HG03039 (cell line): ENCODE results near the gene SMARCE1.
A peak's percentile ranks its signal among the peaks of the same experiment; 100 is the strongest.

Source experiments
- ATAC-seq: cut with Tn5 transposase; IDR thresholded peaks from one replicate; pipeline ENCODE4 v1.9.1; 2021; ENCODE audit warnings: mild to moderate bottlenecking, moderate library complexity; ENCODE audit not compliant: unreplicated experiment

SMARCE1 gene

DNA sequence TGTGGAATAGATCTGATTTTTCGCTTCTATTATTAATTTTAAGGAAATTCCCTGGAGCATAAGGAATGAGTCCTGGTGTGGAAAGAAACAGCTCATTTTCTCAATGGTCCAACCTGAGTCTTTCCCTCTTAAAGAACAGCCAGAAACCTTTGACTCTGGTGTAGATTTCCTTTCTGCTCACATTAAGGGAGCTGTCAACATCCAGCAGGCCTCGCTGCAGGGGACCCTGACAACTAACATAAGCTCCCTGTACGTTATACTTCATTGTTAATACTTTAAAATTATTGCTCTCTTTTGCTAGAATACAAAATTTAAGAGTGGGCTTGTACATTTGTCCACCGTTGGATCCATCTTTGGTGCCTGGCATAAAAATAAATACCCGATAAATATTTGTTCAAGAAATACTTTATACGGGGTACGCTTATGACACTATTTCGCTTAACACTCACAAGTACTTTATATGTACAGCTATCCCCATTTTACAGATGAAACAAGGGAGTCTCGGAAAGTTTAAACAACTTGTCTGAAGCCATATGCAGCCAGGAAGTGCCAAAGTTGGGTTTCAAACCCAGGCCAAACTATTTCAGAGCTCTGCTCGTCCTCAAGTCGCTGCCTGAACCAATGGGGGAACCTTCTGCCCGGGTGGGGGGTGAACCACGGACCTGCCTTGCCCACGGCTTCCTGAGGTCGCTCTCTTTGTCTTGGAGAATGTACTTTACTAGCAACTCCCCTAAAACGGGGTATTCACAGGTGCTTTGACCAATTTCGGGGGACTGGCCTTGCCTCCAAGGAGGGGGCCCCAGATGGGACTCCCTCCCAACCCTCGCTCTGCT is 611 bp downstream of the SMARCE1 start:
- ATAC-seq: peak; percentile 32

DNA sequence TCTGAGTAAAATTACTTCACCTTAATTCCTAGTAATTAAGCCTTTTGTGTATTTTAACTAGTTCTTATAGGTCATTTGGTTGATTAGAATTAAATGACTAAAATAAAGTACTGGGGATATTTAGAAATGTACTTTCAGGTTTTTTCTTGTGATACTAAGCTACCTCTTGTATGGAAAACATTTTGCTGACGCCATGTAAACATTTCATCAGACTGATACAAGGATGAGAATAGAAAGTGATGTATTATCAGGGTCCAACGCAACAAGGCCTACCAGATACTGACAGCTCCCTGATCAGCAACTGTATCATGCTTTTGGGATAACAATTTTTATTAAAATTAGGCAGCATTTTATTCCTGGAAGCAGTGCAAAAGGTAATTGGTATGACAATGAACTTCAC is 1.7 kb downstream of the SMARCE1 start:
- no peak for ATAC-seq

DNA sequence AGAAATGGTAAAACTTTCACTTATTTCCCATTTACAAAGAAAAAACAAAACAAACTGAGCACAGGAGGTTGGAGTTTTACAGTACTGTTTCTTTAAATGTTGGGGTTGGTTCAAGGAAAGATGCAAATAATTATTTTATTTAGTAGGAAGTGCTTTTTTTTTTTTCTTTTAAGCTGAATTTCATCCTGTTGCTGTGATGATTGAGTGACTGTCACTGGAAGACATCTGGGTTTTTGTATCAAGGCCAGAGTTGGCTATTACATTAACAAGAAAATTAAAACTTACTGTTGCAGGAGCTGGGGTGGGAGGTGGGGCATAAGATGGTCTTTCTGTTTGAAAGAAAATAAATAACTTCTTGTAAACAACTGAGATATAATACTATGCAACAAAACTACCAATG is 2.3 kb downstream of the SMARCE1 start:
- ATAC-seq: no peak

DNA sequence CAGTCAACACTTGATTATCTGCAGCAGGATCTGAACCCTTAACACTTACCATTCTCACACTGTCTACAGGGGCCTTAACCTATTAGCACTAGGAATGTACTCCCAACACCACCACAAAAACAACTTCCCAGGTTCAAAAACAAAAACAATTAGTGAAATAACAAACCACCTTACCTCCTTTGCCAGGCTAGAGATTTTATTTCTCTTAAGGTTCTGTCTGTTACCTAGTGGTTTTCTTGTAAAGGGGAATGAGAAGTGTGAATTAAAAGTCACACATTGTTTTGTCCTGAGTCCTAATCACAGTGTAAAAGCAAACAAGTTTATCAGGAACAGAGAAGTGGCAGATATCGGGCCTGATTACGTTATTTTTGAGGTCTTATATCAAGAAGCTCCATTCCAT is 9.7 kb downstream of the SMARCE1 start:
- no peak for ATAC-seq

DNA sequence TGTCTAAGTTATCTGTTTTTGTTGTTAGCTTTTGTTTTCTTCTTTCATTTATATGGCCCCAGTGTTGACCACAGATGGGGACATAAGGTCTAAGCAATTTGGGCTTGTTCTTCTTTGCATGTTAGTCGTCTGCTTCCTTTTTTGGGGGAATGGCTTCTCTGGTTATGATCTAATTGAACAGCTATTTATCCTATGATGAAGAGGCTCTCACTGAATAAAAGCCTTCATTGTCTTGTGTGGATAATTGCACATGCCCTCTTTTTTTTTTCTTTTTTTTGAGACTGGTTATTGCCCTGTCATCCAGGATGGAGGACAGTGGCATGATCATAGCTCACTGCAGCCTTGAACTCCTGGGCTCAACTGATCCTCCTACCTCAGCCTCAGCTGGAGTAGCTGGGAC is 13.7 kb downstream of the SMARCE1 start:
- ATAC-seq: no peak

DNA sequence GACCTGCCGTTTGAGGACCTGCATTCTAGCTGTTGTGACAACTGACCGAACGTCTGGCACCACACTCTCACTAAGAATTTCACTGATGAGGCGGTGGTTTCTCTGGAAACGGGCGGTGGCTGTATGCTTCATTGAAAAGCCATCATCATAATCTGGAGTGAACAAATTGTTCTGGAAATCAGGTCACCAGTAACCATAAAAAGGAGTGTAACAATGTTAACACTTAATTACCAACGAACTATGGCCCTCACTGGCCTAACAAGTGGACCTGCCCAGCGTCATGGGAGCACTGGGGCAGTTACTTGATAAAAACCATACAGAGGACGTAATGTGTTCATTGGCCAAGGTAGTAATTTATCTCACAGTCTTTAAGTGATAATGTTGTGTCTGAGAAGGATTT is 15.4 kb downstream of the SMARCE1 start:
- ATAC-seq: no peak

DNA sequence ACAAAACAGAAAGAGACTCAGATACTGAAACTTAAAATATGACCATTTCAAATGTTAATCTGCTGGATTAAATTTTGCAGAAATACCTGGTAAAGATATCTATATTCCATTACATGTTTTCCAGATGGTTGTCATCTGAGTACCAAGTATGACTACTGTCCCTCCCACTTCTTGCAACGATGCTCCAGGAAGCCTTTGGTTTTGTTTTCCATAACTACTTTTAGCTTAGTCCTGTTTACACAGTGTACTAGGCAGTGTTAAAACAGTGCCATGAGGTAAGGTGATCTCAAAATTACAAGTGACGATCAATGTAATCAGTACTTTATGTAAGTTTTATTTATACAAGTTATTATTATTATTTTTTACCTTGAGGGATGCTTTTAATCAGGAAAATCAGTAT is 17.8 kb downstream of the SMARCE1 start:
- no peak for ATAC-seq

DNA sequence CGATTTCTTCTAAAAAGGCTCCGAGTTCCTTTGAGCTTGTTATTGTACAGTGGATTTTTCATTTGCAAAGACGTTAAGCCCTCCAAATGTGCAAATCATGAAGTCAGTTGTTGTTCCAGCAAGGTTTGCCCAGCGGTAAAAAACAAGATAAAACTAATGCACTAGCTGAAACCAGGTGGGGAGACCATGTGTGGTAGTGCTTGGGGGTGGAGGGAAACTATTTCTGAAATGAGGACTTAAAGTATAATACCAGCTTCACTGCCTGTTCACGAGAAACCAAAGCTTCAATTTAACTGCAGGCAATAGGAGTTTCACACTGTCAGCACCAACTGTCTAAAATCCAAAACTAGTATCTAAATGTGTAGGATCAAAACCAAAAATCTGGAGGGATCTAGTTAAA is 22.3 kb downstream of the SMARCE1 start:
- ATAC-seq: no peak

DNA sequence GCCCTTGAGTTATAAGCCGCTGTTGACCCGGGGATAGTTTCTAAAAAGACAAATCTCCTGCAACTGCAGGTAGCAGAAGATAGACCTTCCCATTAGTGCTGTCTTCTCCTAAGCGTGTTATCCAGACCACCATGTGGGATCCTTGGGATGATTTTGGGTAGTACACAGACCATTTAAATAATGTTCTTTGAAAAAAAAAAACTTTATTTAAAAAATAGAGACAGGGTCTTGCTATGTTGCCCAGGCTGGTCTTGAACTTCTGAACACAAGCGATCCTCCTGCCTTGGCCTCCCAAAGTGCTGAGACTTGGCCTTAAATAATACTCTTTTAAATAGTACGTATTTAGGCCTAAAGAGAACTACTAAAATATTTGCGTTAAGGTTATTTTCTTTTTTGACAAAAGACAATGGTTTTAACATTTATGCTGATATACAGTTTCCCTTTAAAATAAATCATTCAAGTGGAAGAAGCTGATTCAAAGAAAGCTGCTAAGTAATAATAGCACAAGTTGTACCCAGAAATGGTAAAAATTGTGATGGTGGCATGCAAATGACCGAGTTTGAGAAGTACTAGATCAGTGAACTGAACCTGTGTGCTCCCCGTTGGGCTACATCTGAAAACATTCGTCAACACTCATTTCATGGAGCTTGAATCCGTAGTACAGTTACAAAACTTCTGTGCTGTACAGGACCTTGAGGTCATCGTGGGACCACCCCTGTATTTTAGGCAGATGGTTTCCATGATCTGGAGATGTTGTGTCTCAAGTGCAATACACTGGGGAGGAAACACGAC is 24.0 kb downstream of the SMARCE1 start:
- no peak for ATAC-seq

DNA sequence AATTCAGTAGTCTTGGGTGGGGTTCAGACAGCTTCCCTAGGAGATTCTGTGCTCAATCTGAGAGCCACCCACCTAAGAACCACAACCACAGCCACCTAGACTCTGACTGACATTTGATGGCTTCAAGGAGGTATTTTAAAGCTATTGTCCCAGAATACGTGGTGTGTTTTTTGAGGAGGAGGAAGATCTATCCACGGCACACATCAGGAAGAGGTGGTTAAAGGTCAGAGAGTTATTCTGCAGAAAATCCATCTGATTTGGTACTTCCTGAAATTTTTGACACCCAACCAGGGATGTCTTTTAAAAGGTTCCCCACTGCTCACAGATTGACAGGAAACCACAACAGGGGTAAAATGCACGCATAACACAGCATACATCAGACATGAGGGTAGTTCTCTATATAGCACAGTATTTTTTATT is 25.1 kb downstream of the SMARCE1 start:
- ATAC-seq: no peak

DNA sequence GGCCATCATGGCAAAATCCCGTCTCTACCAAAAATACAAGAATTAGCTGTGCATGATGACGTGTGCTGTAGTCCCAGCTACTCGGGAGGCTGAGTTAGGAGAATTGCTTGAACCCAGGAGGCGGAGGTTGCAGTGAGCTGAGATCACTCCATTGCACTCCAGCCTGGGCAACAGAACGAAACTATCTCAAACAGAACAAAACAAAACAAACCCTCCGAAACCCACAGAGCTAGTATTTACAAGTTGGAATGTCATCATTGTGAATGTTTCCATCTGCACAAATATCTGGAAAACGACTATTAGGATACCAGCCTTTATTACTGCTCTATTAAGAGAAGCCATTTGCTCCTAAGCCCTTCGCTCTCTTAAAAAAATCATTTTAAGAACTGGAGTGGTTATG is 26.0 kb downstream of the SMARCE1 start:
- no peak for ATAC-seq

DNA sequence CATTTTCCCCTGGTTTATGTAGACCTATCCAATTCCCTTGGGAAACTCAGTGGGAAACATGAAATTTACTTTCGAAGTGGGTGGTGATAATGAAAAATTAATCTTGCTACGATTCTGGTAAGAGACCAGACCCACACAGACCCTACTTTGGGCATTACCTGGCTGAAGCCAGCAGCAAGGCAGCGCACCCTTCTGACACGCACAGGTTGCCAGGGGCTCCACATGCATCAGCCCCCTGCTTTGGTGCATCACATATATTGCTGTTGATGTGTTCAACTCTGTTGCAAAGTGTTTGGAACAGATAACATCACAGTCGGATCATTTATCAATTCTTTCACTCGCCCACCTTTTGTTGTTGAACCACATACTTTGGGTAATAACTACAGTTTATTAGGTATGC is 26.6 kb downstream of the SMARCE1 start:
- ATAC-seq: no peak

DNA sequence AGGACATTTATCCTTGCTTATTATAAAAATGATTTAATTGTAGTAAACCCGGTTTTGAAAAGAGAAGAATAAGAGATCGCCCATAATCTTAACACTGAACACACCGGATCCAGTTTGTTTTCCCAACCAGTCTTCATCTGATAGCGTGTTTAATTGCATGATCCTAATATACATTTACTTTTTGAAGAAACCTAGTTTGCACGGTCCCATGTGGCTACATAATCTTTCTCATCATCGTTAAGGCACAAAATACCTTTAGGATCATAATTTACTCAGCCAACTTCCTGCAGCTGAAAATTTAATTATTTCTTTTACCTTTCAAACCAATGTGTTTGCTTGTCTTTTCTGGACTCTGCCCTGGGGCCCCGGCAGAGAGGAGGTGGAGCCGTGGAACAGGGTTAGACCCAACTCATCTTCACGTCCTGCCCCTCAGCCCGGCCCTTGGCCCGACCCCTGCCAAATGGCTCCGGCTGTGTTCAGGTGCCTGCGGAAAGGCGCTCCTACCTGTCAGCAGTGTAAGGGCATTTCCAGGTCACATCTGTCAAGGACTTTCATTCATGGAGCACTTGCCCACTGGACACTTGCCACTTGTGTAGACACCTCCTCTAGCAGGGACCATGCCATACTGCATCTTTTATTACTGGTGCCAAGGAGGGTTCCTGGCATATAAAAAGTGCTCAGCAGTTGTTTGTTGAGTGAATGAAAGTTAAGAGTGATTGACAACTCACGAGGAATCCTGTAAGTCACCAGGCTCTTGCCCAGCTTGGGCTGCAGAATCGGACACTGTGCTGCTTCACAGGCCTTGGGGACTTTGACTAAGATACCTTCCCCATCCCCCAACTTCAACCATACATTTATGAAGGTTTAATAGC is 28.6 kb downstream of the SMARCE1 start:
- no peak for ATAC-seq

DNA sequence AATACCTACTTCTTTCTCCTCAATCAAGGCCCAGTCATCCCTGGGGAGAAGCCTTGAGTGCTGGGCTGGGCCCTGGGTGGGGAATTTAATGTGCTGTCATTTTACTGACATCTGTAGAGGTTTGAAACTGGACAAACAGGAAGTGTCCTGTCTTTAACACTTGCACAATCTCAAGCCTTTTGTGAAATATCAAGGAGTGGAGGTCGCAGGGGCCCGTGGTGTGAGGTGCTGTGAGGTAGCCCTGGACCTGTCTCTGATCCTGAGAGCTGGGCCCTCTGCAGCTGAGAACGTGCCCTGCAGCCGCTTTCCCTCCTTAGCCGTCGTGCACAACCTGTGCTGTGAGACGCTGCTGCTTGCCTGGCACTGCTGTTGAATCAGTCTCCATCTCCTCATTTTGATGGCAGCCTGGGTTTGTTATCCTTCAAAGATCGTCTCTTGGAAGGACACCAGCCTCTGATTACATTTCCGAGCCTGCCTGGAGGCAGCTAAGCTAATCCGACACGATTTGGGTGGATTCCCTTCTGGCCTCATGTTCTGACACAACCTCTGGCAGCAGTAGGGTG is 29.9 kb downstream of the SMARCE1 start:
- no peak for ATAC-seq

DNA sequence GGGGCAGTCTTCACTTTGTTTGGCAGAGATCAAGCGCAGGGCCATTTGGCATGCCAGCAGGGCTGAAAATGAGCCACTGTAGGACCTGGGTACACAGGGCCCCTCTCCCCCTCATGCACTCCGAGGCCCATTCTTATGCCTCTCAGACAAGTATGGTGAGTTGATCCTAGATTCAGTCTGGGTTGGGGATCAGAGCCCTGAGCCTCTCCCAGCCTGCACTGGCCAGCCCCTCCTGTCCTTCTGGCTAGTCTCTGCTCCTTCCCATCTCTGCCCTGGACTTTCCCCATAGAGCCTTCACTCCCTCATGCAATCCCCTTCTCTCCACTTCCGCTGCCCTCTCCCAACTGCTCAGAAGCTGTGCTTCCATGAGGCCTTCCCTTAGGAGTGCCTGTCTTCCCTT is 31.0 kb downstream of the SMARCE1 start:
- ATAC-seq: no peak

DNA sequence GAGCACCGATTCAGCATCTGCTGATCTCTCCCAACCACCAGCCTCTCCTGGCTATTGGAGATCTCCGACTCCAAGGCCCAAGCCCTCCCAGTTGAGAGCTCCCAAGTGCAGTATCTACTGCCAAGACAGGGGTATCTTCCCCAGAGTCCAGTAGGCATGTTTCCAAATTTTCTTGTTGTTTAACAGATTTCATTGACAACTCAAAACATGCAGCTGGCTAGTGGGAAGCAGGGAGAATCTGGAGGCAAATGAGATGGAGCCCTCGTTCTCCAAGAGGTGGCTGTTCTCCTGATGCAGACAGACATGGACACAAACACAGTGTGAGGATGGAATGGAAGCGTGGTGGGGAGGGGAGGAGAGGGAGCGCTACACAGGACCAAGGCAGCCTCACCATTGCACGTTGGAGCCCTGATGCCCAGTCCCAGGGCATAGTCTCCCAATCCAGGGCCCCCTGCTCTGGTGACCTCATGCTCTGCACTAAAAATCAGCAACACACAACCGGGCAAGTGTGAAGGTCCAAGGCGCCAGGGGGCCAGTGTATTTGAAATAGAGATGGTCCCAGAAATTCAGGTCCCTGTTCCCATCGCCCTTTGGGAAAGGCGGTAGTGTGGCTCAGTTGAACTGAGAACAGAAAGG is 31.7 kb downstream of the SMARCE1 start:
- no peak for ATAC-seq

DNA sequence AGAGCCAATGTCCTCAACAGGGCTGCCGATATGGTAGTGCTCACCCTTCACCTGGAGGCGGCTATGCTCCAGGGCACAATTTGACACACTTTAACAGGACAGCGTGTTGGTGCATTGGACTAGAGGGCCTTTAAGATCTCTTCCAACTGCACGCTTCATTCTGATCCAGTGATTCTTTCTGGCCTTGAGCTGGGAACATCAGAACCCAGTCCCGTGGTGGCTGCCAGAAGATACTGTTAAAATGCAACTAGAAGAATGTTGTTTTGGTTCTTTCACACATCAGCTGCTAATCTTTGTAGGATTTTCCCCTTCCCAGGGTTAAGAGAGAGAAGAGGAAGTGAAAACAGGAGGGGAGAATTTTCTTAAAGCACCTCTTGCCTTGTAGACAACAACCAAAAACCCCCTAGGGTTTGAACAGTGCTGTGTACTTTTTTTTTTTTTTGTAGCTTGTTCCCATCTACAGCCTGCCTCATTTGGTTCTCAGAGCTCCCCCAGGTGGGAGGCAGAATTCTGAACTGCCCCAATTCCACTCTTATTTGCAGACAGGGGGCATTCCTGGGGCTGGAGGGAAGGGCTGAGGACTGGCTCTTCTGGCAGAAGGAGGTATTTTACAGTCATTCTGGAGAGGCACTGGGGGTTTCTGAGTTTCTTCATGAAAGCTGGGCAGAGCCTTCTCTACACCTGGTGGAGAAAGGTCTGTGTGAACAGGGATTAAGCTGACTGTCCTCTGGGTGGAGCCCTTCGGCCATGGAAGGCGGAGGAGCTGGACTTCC is 32.4 kb downstream of the SMARCE1 start:
- peak; percentile 52 for ATAC-seq

DNA sequence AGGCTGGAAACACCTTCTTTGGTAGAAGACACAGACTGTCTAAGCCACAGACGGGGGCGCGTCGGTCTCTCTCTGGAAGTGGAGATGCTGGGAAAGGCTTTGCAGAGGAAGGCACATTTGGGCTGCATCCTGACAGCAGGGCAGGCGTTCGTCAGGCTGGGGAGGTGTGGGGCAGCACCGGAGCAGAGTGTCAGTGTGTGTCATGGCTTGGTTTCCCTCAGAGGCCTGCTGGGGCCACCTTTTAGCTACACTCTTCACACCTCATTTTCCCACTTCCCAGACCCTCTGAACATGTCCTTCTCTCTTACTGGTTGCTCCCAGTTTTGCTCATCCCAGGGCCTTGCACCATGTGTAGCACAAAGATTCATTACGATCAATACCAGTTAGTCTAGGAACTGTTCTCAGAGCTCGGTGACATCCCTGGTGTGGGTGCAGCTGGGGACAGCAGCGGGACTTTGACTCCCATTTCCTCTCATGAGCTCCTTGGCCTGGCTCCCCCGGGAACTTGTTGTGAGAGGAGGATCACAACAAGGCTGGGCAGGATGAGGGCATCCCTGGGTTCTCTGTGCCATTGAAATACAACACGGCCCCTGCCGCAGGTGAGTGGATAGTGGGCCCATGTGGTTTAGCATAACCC is 33.1 kb downstream of the SMARCE1 start:
- ATAC-seq: peak; percentile 5

DNA sequence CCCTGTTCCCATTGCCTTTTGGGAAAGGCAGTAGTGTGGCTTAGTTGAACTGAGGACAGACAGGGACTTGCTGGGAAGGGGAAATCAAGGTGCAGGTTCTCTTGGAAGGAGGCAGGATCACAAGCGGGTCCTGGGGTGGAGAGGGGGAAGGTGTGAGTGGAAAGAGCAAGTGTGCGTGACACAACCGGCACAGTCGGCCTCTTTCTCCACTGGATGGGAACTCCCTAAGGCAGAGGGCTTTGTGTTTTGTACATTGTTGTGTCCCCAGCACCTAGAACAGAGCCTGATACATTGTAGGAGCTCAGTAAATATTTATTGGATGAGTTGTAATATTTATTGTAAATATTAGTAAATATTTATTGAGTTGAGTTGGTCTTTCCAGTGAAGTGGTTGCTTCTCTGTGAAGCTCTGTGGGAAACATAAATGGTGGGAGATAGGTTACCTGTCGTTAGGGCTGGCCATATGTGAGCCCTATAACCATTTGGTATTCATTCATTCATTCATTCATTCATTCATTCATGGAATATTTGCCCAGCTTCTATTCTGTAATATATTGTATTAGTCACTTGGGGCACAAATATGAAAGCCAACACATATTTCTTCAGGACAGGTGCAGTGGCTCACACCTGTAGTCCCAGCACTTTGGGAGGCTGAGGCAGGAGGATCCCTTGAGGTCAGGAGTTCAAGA is 34.0 kb downstream of the SMARCE1 start:
- no peak for ATAC-seq
